Activated gamma-delta T cell treated with anti-CD3 and anti-CD28 coated beads, Interleukin-2, amount 50 U/mL, for 16 hours (primary cell): ENCODE results near the gene C19orf25.
A peak's percentile ranks its signal among the peaks of the same experiment; 100 is the strongest.
"Not testable (repeated sequence)": the region's sequence is repeated elsewhere in the genome, so short reads cannot be mapped to it uniquely, and the experiment has no call there.

Experiments used
- DNase-seq: peaks from one replicate; pipeline ENCODE4 v3.0.0-alpha.2; 2020; ENCODE audit warnings: low read depth

C19orf25 gene

DNA sequence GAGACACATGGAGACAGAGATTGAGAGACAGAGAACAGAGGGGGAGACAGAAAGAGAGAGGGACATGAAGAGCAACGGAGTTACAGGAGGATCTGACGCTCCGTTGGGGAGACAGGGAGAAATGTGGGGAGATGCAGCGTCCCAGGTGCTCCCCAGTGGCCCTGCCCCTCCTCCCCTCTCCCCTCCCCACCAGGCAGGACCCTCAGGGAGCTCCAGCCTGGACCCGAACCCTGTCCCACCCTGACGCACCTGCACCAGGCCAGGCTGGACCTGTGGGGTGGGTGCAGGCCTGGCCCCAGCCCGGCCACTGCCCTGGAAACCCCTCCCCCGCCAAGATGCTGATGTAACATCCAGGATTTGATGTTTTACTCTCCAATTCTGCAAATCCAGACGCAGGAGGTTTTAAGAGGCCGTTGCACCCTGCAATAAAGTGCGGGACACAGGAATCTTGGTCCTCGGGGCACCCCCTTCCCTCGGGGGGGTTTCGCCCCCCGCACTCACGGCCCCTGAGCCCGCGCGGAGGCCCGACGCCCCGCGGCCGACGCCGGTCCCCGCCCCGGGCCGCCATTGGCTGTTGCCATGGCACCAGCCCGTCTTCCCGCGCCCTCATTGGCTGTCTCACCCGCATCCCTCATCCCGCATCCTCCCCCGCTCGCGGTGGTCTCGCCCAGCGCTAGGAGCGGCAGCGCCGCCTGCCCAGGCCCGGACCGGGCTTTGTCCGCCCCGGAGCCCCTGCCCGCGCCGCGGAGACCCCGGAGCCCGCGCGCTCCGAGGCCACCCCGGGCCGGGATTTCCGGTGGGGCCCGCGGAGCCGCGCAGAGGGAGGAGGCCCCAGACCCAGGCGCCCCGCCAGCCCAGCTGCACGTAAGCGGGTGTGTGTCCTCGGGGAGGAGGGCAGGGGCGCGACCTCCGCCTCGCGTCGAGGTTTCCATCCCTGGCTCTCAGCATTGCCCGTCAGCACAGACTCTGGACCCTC is 29.3 kb downstream of the C19orf25 start, which contains the start of gene APC2:
Gene APC2, plus strand, starts transcription at position 655 of the 976 bp plus-strand sequence. CDS start 2,881 bp downstream, outside the sequence.
- no peak for DNase-seq

DNA sequence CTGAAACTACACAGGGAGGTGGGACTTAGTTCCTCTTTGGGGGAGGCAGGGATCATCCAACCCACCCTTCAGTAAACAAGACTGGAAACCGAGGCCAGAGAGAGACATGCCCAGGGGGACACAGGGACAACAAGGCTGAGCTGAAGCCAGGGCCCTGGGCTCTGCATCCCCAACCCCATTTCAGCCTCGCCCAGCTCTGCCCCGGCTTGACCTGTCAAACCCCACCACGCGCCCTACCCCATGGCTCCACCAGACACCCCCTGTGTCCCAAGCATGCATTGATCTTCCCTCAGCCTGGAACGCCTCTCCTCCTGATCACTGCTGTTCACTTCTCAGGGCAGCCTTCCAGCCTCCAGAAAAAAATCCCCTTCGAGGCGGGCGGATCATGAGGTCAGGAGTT is 31.1 kb downstream of the C19orf25 start:
- no peak for DNase-seq

- no peak for DNase-seq
Observed at GRCh38 chr19:1447504-1447903, 31.5 kb downstream of the C19orf25 start.

DNA sequence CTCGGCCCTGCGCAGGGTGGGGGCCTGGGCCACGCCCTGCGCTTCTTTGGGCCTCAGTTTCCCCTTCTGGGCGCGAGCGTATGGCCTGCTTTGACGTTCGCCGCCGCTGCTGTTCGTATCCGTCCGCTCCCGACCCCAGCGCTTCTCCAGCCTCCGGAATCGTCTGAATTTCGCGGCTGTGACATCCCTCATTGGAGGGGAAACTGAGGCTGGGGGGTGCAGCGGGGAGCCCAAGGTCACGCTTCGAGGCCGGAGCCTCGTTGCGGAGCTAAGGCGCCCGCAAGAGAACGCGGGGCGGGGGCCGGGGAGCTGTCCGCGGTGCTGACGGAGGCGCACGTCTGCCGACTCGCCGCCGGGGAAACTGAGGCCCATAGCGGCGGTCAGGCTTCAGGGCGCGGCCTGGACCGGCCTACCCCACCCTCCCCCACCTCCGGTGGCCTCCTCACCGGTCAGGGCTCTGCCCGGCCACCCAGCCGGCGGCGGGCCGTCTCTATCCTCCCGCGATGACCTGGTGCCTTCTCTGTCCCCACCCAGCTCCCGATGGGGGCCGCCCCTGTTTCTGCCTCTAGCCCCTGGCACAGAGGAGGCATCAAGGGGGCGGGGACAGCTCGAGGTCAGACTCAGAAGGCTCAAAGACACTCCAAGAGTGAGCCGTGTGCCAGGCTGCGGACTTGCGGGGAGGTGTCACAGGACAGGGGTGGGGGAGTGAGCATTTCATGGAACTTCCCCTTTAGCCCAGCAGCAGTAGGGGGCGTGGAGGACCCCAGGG is 32.1 kb downstream of the C19orf25 start:
- no peak for DNase-seq

GRCh38 chr19:1445932-1446712 is 32.9 kb downstream of the C19orf25 start:
- DNase-seq, result no peak

- DNase-seq, result peak; percentile 70
Observed at GRCh38 chr19:1445185-1445931, 33.7 kb downstream of the C19orf25 start.

GRCh38 chr19:1441677-1442438 is 37.2 kb downstream of the C19orf25 start:
- DNase-seq, result no peak

- DNase-seq, result no peak
Observed at GRCh38 chr19:1441022-1441426, 38.0 kb downstream of the C19orf25 start.

DNA sequence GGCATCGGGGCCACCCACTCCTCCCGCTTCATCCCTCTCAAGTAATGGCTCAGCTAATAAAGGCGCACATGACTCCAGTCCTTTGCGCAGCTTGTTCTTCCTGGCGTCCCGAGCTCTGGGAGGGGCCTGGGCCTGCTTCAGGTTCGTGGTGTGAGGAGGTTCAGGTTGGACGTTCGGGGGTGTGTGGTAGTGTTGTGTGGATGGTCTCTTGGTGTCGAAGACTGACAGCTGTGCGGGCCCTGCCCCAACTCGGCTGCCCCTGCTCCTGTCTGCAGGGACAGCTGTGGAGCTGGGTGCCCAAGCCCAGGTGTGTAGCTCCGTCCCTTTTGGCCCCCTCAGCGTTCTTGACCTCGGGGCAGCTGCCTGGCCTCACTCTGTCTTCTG is 38.6 kb downstream of the C19orf25 start:
- DNase-seq, result no peak

DNA sequence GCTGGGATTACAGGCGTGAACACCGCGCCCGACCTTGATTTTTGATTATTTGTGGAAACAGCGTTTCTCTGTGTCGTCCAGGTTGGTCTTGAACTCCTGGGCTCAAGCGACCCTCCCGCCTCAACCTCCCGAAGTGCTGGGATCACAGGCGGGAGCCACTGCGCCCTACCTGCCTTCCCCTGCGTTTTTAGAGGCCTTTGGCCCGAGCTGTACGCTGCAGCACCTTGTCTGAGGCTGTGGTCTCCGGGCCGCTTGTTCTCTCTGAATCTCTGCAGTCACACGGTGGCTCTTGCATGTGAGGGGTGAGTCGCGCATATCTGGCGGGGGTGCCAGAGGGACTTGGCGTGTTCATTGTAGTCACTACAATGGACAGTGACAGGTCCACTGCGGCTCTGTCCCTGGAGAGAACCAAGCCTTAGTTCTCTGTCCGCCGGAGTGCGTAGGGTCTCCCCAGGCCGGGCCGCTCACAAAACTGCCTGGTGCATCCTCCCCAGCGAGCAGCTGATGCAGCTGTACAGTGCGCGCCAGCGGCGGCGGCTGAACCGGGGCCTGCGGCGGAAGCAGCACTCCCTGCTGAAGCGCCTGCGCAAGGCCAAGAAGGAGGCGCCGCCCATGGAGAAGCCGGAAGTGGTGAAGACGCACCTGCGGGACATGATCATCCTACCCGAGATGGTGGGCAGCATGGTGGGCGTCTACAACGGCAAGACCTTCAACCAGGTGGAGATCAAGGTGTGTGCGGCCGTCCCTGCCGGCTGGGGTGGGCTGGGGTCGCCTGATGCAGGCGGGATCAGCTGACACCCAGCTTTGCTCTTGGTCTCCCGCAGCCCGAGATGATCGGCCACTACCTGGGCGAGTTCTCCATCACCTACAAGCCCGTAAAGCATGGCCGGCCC is 39.2 kb downstream of the C19orf25 start:
- not testable (repeated sequence) for DNase-seq

DNA sequence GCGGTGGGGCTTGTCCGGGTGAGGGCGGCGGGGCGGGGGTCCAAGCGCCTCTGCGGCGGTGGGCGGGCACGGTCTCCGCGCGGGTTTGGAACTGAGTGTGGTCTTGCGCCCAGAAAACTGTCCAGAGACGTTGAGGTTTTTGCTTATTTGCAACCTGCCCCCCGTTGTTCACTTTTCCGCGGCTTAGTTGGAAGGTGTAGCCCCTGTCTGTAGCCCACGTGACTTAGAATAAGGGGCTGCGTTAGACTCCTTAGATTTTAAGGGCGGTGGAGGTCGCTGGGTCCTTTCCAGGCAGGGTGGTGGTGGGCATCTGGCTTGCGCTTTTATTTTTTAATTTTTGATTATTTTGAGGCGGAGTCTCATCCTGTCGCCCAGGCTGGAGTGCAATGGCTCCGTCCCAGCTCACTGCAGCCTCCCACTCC is 40.1 kb downstream of the C19orf25 start:
- DNase-seq, result no peak

- DNase-seq, result peak; percentile 93
Observed at GRCh38 chr19:1438035-1438932, 40.7 kb downstream of the C19orf25 start, which contains the start of gene RPS15. RPS15 (plus strand) TSS chr19:1438396; CDS start chr19:1438426, 30 bp downstream.

DNA sequence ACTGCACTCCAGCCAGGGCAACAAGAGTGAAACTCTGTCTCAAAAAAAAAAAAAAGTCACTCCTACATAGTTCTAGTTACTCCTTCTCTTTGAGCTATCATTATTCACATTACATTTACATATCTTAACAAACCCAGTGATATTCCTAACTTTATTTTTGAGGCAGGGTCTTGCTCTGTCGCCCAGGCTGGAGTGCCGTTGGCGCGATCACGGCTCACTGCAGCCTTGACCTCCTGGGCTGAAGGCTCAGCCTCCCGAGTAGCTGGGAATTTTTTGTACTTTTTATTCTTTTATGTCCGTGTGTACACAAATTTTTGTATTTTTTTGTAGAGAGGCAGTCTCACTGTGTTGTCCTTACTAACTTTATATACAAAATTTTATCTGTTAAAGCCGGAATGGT is 41.4 kb downstream of the C19orf25 start:
- no peak for DNase-seq

DNA sequence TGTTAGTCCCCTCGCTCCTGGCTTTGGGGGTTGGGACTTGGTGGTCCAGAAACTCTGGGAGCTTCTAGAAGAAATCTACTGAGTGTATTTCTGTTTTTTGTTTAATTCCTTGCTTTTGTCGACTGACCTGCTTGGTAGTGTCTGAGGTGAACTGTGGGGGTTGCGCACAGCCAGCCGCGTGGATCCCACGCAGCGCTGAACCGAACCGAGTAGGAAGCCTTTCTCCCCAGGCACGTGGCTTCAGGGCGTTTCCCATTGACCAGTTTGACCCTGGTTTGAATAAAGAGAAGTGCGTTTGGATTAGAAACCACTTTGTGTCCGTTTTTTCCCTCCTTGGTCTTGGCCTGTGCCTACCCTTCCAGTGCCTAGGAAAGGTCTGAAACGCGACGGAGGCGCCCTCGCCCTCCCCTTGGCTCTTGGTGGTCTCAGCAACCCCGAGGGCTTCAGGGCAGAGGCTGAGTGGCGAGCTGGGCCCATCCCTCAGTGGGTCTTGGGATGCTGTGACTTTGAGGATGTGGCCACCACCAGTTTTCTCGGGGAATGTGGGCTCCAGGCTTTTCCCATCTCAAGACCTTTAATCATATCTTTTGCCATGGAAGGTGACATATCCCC is 43.5 kb downstream of the C19orf25 start:
- DNase-seq, result no peak

GRCh38 chr19:1434577-1435060 is 44.4 kb downstream of the C19orf25 start:
- no peak for DNase-seq

GRCh38 chr19:1434040-1434366 is 45.0 kb downstream of the C19orf25 start:
- DNase-seq, result no peak

DNA sequence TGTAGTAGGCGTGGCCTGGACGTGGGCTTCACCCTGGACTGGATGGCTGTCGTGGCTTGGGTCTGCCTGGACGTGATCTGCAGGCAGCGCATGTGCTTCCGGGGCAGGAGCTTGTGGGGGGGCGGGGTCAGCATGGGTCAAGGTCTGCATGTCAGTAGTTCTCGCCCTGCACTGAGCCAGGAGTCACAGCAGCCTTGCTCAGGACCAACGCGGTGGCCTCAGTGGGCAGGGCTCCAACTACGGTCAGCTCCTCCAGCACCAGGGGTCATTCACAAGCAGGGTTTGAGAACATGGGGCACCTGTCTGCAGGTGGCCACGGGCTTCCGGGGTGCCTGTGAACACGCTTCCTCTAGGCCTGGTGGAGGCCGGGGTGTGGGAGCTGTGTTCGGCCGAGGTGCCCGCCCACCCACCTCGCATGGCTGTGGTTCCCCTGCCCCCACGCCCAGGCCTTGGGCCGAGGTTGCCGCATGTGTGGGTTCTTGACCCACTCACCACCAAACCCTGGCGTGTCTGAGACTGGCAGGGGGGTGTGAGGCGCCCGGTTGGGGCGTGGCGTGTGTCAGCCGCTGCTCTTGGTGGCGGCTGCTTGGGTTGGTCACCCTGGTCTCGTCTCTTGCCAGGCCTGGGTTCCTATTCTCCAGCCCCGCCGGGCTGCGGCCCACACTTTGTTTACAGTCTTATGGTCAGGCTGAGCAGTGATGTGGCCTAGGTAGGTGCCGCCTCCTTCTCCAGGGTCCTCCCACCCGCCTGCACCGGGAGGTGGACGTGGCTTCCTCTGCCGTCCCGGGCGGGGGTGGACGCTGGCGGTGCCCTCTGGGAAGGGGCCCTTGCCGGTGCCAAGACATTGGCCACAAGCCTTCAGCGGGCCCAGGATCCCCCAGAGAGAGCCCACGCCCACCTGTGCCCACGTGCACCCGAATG is 45.6 kb downstream of the C19orf25 start:
- no peak for DNase-seq
